Measurements from ENCODE around the gene ZNF71.
A peak's percentile ranks its signal among the peaks of the same experiment; 100 is the strongest.
"Not testable (repeated sequence)": the region's sequence is repeated elsewhere in the genome, so short reads cannot be mapped to it uniquely, and the experiment has no call there.

The ZNF71 gene

DNA sequence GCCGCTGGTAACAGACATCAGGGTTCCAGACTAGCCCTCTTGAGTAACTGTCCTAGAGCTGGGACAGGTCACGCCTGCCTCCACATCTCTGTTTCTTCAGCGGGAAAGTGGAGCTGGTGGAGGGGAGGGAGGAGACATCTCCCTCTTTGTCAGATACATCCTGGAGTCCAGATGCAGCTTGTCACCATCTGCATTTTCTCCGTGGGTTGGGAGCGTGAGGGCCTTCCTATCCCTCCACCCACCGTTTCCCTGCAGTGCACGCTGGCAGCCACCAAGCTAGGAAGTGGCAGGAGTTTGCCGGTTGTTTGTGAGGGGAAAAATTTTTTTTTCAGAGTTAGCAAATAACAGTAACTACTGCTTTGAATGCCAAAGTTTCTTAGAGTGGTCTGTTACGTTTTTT lies 27.9 kb downstream of the ZNF71 start:
- no peak for DNase-seq

DNA sequence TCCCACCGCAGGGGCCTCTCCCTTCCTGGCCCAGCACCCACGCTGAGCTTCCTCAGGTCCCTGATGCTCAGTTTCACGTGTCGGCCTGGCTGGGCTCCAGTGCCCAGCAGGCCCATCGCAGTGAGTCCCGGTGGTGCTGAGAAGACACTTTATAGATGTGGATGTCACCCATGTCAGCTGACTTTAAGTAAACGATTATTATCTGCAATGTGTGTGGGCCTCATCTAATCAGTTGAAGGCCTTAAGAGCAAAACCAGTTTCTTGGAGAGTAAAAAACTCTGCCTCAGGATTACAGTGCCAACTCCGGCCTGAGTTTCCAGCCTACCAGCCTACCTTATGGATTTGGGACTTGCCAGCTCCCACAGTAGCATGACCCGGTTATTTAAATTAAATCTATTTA lies 30.6 kb downstream of the ZNF71 start:
- DNase-seq: no peak

DNA sequence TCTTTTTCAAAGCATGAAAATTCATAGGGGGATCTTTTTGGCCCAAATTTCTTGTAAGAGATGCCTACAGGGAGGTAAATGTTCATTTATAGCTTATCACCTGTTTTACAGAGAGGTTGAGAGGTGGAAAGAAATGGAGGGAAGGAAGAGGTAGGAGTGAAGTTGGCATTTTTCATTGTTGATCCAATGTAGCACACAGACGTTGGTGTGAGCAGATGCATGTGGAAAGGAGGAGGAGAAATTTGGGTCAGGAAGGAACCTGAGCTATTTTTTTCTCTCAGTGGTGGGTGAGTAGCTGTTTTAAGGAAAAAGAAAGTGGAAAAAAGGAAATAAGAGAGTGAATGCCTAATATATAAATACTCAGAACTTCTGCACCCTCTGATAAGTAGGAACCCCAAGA lies 37.9 kb downstream of the ZNF71 start:
- no peak for DNase-seq

DNA sequence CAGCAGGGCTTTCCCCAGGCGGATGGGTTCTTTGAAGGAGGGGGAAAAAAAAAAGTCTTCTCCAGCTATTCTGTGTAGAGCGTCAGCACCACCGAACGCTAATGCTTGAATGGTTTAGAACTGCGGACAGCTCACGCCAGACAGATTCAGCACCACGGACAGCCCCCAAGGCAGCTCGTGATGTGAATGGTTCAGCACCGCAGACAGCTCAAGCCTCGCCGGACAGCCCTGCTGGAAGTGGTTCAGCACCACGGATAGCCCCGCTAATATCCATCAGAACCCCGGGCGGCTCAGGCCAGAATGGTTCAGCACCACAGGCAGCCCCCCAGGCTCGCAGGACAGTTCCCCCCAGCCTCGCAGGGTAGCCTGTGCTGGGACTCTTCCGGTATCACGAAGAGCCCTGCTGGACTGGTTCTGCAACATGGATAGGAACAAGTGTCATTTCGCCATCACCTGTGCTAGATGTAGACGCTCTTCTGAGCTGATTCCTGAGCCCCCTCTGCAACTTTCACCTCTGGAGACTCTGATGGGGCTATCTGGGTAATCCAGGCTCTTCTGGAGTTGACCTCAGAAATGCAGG lies 43.0 kb downstream of the ZNF71 start:
- peak; percentile 71 for DNase-seq

DNA sequence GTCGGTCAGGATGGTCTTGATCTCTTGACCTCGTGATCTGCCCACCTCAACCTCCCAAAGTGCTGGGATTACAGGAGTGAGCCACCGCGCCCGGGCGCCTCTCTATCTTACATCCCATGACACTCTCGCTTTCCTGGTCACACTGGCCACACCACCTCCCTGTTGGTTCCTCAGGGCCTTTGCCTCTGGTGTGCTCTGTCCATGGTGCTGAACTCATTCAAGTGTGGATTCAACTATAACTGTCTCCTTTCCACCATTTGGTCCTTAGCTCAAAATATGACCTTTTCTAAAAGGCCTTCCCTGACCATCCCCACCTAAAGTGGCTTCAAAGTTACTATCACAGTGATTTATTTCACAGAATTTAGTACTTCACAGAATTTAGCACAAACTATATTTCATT lies 44.1 kb downstream of the ZNF71 start:
- no peak for DNase-seq

DNA sequence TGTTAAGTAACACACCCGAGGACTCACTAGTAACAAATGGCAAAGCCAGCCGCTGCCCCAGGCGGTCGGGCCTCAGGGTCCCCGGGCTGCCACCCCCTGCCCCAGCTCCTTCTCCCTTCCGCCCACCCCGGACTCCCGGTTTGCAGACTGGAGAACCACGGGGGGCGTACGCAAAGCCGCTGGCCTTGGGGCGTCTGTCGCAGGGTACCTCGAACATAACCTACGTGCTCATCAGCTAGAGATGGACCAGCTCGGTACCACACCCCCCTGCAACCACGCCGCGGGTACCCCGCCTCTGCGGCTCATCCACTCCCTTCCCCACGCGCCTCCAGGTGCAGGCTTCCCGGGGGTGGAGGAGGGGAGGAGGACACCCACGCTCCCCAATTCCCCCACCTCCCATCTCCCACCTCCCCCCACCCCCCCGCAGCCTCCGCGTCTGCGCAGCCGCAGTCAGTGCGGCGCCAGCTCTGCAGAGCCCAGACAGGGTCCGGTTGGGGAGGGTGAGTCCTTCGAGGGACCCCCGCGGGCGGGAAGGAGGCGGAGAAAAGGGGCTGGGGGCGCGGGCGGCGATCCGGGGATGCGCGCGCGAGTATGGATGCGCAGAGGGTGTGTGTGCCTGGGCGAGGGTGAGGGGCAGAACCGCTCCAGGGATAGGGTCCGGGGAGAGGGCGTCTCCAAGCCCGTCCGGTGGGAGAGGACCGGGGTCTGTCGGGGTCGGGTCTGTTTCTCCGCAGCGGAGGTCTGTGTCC lies 47.8 kb downstream of the ZNF71 start, which contains the start of gene SMIM17:
Gene SMIM17 (plus strand): TSS at position 449 of the 749 bp plus-strand sequence. CDS start 2,509 bp downstream, outside the sequence.
- no peak for DNase-seq

DNA sequence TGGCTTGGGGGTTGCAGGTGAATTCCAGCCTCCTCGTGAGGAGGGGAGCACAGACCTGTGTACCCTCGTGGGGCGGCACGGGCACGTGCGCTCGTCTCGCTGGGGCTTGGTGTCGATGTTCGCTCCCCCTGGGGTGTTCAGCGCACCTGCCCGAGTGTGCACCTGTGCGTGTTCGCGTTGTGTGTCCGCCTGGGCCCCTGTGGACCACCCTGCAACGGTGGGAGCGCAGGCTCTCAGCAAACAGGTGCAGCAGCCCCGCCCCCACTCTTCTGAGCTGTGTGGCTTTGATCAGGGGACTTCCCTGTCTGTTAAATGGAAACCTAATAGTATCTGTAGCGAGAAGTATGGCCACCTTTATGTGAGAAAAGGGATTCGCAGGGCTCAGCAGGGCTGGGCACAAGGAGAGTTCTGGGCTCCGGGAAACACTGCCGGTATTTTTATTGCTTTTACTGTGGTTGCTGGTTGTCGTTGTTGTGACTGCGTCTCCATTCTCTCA lies 48.4 kb downstream of the ZNF71 start:
- DNase-seq: no peak

DNA sequence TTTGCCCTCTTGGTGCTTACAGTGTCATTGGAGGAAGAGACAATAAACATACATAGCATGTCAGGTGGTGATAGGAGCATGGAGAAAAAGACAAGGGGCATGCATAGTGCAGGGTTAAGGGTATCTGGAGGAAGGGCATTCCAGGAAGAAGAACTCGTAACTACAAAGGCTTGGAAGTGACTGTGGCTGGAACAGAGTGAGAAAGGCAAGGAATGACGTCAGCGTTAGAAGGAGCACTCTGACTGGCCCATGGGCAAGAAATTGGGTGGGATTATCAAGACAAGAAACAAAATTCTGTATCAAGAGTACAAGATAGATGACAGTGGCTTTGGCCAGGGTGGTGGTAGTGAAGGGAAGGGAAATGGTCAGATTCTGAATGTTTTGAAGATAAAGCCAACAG lies 59.0 kb downstream of the ZNF71 start:
- DNase-seq: no peak

DNA sequence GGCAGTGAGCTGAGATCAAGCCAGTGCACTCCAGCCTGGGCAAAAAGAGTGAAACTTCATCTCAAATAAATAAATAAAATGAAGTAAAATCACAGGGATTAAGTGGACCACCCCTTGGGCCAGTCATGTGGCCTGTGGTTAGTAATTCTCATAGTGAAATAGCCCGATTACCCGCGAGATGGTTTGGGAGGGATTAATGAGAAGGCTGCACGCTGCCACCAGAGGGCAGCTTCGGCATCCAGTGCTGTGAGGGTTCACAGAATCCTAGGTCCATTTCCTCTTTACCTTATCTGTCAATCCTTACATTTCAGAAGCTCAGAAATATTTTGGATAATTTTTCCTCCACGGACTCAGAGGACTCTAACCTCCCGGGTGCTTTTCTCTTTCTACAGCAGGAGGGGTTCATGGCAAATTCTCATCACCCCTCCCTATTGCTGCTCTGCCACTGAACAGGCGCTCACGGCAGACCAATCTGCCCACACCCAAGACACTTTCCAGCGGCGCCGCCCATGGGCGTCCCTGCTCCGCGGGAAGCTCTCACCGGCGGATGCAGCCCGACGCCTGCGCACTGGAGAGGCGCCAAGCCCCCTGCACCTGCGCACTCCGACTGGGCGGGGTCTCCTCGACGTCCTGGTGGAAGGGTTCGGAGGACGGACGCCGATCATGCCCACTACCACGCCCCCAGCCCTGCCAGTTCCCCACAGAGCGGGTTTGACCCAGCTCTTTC lies 65.4 kb downstream of the ZNF71 start:
- no peak for DNase-seq

DNA sequence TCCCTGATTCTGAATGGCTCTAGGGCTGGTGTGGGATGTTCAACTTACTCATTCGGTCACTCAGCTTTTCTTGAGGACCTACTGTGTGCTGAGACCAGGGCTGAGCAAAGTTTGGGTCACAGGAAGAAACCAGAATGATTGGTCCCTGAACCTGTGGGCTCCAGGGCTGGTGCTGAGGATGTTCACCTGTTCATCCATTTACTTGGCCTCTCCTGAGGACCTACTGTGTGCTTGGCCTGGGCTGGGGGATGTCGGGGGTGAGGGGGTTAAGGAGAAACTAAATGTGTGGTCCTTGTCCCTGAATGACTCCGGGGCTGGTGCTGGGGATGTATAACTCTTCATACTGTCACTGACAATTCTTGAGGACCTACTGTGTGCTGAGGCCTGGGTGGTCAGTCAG lies 66.1 kb downstream of the ZNF71 start:
- DNase-seq: no peak

DNA sequence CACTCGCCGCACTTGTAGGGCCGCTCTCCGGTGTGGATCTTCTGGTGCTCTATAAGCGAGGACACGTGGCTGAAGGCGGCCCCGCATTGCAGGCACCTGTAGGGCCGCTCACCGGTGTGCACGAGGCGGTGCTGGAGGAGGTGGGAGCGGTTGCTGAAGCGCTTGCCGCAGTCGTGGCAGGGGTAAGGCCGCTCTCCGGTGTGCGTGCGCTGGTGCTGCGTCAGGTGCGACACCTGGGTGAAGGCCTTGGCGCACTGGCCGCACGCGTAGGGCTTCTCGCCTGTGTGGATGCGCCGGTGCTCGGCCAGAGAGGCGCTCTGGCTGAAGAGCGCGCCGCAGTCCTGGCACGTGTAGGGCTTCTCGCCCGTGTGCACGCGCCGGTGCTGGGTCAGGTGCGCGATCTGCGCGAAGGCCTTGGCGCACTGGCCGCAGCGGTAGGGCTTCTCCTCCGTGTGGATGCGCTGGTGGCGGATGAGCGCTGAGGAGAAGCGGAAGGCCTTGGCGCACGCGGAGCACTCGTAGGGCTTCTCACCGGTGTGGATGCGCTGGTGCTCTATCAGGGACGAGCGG lies 68.9 kb downstream of the ZNF71 start:
- no peak for DNase-seq

DNA sequence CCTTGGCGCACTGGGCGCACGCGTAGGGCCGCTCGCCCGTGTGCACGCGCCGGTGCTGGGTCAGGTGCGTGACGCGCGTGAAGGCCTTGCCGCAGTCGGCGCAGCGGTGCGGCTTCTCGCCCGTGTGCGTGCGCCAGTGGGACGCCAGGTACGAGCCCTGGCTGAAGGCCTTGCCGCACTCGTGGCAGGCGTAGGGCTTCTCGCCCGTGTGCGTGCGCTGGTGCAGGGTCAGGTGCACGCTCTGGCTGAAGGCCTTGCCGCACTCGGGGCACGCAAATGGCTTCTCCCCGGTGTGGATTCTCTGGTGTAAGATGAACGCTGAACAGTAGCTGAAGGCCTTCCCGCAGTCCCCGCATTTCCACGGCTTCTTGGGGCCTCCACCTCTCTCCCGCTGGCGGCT lies 69.4 kb downstream of the ZNF71 start:
- no peak for DNase-seq

DNA sequence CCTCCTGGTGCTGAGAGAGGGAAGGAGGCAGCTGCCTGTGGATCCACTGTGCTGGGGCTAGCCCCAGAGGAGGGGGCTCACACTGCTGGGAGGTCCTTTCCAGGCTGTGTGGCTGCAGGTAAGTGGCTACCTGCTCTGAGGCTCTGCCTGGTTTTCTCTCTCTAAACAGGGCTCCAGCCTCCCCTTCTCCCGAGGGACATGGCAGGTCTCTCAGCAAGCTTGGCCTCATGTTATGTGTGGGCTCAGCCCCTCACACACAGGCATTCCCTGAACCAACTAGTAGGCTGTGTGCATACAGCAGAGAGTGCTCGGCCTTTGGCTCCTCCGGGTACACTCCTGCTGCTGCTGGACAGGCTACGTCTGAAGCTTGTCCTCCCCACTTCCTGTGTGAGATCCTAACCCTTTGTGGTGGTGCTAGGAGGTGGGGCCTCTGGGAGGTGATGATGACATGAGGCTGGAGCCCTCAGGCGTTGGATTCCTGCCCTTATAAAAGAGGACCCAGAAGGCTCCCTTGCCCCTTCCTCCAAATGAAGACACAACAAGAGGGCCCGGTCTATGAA lies 72.3 kb downstream of the ZNF71 start:
- no peak for DNase-seq

DNA sequence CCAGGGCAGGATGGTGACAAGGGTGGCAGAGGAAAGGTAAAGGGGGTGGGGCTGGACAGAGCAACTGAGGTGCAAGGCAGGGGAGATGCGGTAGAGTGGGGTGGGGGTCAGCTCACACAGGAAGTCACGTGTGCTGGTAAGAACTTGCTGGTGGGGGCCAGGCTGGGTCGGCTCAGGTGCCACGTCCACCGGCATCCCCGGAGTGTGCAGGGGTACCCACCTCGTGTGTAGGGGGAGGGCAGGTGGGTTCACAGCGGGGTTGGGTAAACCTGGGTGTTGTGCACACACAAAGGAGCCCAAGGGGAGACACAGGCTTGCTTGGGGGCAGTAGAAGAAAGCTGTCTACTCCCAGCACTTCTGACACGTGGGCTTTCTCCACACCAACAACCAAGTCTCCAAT lies 73.6 kb downstream of the ZNF71 start:
- DNase-seq: no peak

DNA sequence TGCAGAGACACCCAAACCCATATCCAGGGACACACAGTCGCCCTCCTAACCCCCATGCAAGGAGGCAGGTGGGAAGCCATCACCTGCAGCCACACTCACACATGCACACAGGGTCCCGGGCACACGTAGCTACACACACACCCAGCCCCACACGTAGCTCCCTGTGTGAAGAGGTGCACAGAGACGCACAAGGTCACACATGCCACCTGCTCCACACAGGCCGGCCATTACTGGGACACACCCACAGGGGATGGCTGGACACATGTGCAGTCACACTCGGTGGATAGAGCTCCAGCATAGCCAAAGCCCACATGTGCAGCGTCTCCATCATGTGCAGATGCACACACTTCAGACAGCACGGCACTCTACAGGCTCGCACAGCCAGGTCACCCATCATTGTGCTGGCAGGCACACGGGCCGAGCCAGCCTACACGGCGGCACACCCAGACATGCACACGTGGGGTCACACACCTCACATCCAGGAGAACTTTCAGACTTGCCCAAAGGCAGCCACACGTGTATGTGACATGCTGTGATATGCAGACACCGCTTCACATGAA lies 75.4 kb downstream of the ZNF71 start:
- DNase-seq: no peak

DNA sequence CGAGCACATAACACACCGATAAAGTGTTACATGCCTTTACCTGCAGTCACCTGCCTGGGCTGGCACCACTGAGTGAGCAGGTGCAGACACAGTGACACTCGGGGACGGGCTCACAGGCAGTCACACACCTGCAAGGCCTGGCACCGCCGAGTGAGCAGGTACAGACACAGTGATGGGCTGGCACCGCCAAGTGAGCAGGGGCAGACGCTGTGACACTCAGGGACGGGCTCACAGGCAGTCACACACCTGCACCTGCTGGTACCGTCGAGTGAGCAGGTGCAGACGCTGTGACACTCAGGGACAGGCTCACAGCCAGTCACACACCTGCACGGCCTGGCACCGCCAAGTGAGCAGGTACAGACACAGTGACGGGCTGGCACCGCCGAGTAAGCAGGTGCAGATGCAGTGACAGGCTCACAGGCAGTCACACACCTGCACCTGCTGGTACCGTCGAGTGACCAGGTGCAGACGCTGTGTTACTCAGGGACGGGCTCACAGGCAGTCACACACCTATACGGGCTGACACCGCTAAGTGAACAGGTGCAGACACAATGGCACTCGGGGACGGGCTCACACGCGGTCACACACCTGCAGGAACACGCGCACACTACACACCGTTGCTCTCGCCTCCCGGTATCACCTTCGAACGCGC lies 76.0 kb downstream of the ZNF71 start:
- no peak for DNase-seq

DNA sequence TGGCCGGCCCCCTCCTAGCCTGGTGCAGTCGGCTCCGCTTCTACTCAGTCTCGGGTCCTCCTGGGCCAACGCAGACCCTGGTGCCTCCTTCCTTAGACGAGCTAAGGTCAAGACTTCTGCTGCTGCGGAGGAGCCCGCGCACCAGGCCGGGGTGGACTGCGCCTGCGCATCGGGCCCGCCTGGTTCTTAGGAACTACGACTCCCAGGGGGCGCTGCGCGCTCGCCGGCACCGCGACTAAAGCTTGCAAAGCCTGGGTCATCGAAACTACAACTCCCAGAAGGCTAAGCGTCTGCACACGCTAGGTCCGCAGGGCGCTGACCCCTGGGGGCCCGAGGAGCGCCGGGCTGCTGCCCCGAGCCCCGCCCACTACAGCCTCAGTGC lies 76.5 kb downstream of the ZNF71 start, which contains the start of gene ZNF835:
Gene ZNF835 (minus strand): TSS at position 145 of the 382 bp plus-strand sequence. CDS start 6,559 bp downstream, outside the sequence.
- peak; percentile 87 for DNase-seq

DNA sequence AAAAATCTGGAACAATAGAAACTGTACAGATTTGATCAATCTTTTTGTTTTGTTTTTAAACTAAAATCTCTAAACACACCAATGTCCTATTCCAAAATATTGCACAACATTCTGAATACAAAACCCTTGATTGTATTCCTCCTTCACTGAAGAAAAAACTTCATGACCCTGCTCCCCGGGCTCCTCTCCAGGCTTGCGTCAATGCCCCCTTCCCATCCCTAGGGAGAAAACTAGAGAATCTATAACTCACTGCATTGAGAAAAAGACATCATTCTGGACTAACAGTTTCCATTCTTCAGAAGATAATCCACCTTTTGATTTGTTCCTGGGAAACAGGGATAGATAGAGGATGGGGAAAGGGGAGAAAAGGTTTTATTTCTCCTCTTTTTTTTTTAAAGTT lies 77.5 kb downstream of the ZNF71 start:
- DNase-seq: not testable (repeated sequence)
